ENCODE results near the gene SLC30A4. TPM values are rescaled to one million over a fixed set of nuclear protein-coding genes. Genes with fewer than 3 reads are reported as not detected.

SLC30A4 gene
- total RNA-seq, 6 donors from 2014 or later: 1.4 to 7.3 (median 5.6) TPM

- no peak for DNase-seq
- H3K9me3 ChIP-seq: no peaks in the 10 kb centered on the region
- no peak for ATAC-seq (ENCODE audit: low FRiP score in 2 of 2)
- 86 to 90% methylated on average over 2 of the region's 2 CpGs for WGBS, 2 donors
- TF ChIP-seq EP300 (IDR thresholded peaks at IDR 0.05): no peak
- no peak for TF ChIP-seq POLR2A (IDR thresholded peaks at IDR 0.05)
- TF ChIP-seq, protein P1, sequence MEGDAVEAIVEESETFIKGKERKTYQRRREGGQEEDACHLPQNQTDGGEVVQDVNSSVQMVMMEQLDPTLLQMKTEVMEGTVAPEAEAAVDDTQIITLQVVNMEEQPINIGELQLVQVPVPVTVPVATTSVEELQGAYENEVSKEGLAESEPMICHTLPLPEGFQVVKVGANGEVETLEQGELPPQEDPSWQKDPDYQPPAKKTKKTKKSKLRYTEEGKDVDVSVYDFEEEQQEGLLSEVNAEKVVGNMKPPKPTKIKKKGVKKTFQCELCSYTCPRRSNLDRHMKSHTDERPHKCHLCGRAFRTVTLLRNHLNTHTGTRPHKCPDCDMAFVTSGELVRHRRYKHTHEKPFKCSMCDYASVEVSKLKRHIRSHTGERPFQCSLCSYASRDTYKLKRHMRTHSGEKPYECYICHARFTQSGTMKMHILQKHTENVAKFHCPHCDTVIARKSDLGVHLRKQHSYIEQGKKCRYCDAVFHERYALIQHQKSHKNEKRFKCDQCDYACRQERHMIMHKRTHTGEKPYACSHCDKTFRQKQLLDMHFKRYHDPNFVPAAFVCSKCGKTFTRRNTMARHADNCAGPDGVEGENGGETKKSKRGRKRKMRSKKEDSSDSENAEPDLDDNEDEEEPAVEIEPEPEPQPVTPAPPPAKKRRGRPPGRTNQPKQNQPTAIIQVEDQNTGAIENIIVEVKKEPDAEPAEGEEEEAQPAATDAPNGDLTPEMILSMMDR (IDR thresholded peaks at IDR 0.05): no peak
- no peak for TF ChIP-seq POLR2AphosphoS5 (IDR thresholded peaks at IDR 0.05)
- no peaks in the 10 kb centered on the region for H3K36me3 ChIP-seq
- no peaks in the 10 kb centered on the region for H3K4me1 ChIP-seq
- no peak overlapping the region for H3K4me3 ChIP-seq
- H3K27ac ChIP-seq: no peak overlapping the region
- H3K27me3 ChIP-seq: no peaks in the 10 kb centered on the region
These were observed 25.9 kb downstream of the SLC30A4 start for GRCh38 chr15:45496658-45497057.

- H3K27ac ChIP-seq: no peak overlapping the region
- 86 to 88% methylated on average over 3 of the region's 3 CpGs for WGBS, 2 donors
- no peak overlapping the region for H3K4me3 ChIP-seq
- ATAC-seq (ENCODE audit: low FRiP score in 2 of 2): no peak
- TF ChIP-seq POLR2AphosphoS5 (IDR thresholded peaks at IDR 0.05) (no peak), EP300 (IDR thresholded peaks at IDR 0.05) (no peak), POLR2A (IDR thresholded peaks at IDR 0.05) (no peak)
- TF ChIP-seq, protein P1 (IDR thresholded peaks at IDR 0.05): no peak
- H3K4me1 ChIP-seq: no peaks in the 10 kb centered on the region
- no peaks in the 10 kb centered on the region for H3K27me3 ChIP-seq
- no peaks in the 10 kb centered on the region for H3K9me3 ChIP-seq
- no peak for DNase-seq
- no peaks in the 10 kb centered on the region for H3K36me3 ChIP-seq
These were observed 27.0 kb downstream of the SLC30A4 start for GRCh38 chr15:45495588-45495987.

DNA sequence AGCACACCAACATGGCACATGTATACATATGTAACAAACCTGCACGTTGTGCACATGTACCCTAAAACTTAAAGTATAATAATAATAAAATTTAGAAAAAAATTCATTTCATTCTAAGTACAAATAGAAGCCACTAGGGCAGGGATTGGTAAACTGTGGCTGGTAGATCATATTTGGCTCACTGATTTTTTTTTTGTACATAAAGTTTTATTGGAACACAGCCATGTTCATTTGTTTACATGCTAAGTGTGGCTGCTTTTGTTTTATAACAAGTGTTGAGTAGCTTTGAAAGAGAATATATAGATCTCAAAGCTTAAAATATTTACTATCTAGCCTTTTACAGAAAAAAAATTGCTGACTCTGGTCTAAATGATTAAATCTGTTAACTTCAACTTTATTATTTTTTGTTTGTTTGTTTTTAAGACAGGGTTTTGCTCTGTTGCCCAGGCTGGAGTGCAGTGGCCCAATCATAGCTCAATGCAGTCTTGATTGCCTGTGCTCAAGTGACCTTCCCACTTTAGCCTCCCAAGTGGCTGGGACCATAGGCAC lies 32.8 kb downstream of the SLC30A4 start:
- Histone ChIP-seq H3K9me3 (no peaks in the 10 kb centered on the region), H3K27ac (no peak overlapping the region)
- TF ChIP-seq POLR2AphosphoS5 (IDR thresholded peaks at IDR 0.05): no peak
- no peak for TF ChIP-seq EP300 (IDR thresholded peaks at IDR 0.05)
- TF ChIP-seq, protein P1 (IDR thresholded peaks at IDR 0.05): no peak
- no peak for TF ChIP-seq POLR2A (IDR thresholded peaks at IDR 0.05)

DNA sequence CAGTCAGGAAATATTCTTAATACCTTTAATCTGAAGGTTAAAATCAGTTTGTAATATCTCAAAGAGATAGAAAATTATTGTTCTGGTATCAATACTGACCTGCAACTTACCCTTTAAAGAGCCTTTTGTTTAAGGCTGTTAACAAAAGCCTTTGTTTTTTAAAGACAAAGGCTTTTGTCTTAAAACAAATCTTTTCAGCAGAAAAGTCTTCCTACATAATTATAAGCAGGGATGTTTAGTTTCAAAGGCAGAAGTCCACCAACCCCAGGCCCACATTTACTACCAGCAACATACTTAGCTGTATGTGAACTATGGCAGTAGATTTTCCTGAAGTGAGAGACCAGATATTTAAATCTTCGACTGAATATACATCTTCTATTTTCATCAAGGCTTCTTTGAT lies 36.2 kb downstream of the SLC30A4 start:
- ATAC-seq (ENCODE audit: low FRiP score in 2 of 2) (no peak), DNase-seq (no peak)
- Histone ChIP-seq H3K4me3 (no peak overlapping the region), H3K27me3 (no peaks in the 10 kb centered on the region), H3K9me3 (no peaks in the 10 kb centered on the region), H3K4me1 (no peaks in the 10 kb centered on the region), H3K27ac (no peak overlapping the region), H3K36me3 (peaks cover 0 to 25% (median 2%) of the 10 kb centered on the region in 4 donors)
- TF ChIP-seq EP300 (IDR thresholded peaks at IDR 0.05) (no peak), POLR2A (IDR thresholded peaks at IDR 0.05) (no peak), POLR2AphosphoS5 (IDR thresholded peaks at IDR 0.05) (no peak)
- TF ChIP-seq, protein P1 (IDR thresholded peaks at IDR 0.05): no peak
- WGBS, 2 donors: 92 to 97% methylated on average over 1 of the region's 1 CpG

More for the DNA sequence above, 32.8 kb downstream of the SLC30A4 start:
- 84 to 92% methylated on average over 1 of the region's 1 CpG for WGBS, 2 donors
- Histone ChIP-seq H3K36me3 (peaks cover 0 to 25% (median 2%) of the 10 kb centered on the region in 4 donors), H3K4me1 (no peaks in the 10 kb centered on the region), H3K4me3 (no peak overlapping the region), H3K27me3 (no peaks in the 10 kb centered on the region)
- DNase-seq (no peak), ATAC-seq (ENCODE audit: low FRiP score in 2 of 2) (no peak)

DNA sequence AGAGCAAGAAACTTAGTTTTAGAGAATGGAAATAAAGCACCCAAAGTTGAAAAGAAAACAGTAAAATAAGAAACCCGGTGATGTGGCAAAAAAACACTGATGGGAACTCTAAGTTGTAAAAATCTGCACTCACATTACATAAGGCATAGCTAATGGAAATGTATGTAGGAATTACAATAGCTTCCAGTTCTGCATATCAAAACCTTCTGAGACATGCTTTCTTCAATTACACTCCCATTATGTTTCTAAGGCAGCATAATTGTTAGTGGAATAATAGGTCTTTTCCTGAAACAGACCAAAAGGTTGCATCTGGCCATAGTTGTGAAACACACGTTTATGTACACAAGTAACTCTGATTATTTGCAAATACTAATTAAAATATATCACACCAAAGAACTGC lies 41.4 kb downstream of the SLC30A4 start:
- H3K36me3 ChIP-seq: peaks cover 0 to 10% (median 0%) of the 10 kb centered on the region in 4 donors
- H3K27ac ChIP-seq: no peak overlapping the region
- H3K4me1 ChIP-seq: no peaks in the 10 kb centered on the region
- no peaks in the 10 kb centered on the region for H3K9me3 ChIP-seq
- H3K27me3 ChIP-seq: no peaks in the 10 kb centered on the region
- H3K4me3 ChIP-seq: no peak overlapping the region
- ATAC-seq (ENCODE audit: low FRiP score in 2 of 2) (no peak), DNase-seq (no peak)
- TF ChIP-seq EP300 (IDR thresholded peaks at IDR 0.05) (no peak), POLR2AphosphoS5 (IDR thresholded peaks at IDR 0.05) (no peak)
- 77 to 85% methylated on average over 2 of the region's 2 CpGs for WGBS, 2 donors
